Endodermal cell (in vitro differentiated cells): Measurements from ENCODE around the gene LMTK2. TPM values are rescaled to one million over a fixed set of nuclear protein-coding genes. Genes with fewer than 3 reads are reported as not detected.

Source experiments
- DNase-seq: peaks from one replicate; pipeline ENCODE4 v3.0.0-alpha.2; 2017
- H3K27ac ChIP-seq: 2 replicates; pipeline ENCODE4 v1.5.1; 2013; ENCODE audit warnings: mild to moderate bottlenecking, low read depth, low read length, moderate library complexity
- H3K27me3 ChIP-seq: 2 replicates; pipeline ENCODE4 v1.6.1; 2013; ENCODE audit warnings: mild to moderate bottlenecking, low read length, moderate library complexity; ENCODE audit not compliant: insufficient read depth, control insufficient read depth, poor library complexity, severe bottlenecking
- H3K36me3 ChIP-seq: 2 replicates; pipeline ENCODE4 v1.7.0; 2013; ENCODE audit warnings: mild to moderate bottlenecking, low read length, moderate library complexity; ENCODE audit not compliant: control insufficient read depth, insufficient read depth
- H3K4me1 ChIP-seq: one replicate; pipeline ENCODE4 v1.7.0; 2013; ENCODE audit warnings: low read length; ENCODE audit not compliant: control insufficient read depth, insufficient read depth
- H3K4me3 ChIP-seq: 2 replicates; pipeline ENCODE4 v1.5.1; 2013; ENCODE audit warnings: mild to moderate bottlenecking, low read length, moderate library complexity
- H3K9ac ChIP-seq: 2 replicates; pipeline ENCODE4 v1.6.1; 2013; ENCODE audit warnings: mild to moderate bottlenecking, low read length, moderate library complexity; ENCODE audit not compliant: poor library complexity, severe bottlenecking; ENCODE audit errors: extremely low read depth
- H3K9me3 ChIP-seq: 2 replicates; pipeline ENCODE4 v1.6.1; 2013; ENCODE audit warnings: mild to moderate bottlenecking, low read length, moderate library complexity; ENCODE audit not compliant: control insufficient read depth
- H3K27ac Mint-ChIP-seq: 2 replicates; pipeline ENCODE4 v1.8.0; 2020; ENCODE audit warnings: mixed read lengths
- H3K27me3 Mint-ChIP-seq: 2 replicates; pipeline ENCODE4 v1.8.0; 2021; ENCODE audit warnings: mild to moderate bottlenecking, mixed read lengths; ENCODE audit not compliant: insufficient read depth
- H3K36me3 Mint-ChIP-seq: 2 replicates; pipeline ENCODE4 v1.8.0; 2020; ENCODE audit warnings: low read depth, mixed read lengths
- H3K4me1 Mint-ChIP-seq: 2 replicates; pipeline ENCODE4 v1.8.0; 2020; ENCODE audit warnings: mixed read lengths
- H3K4me3 Mint-ChIP-seq: 2 replicates; pipeline ENCODE4 v1.8.0; 2020; ENCODE audit warnings: mild to moderate bottlenecking, moderate library complexity, mixed read lengths
- H3K9me3 Mint-ChIP-seq: 2 replicates; pipeline ENCODE4 v1.8.0; 2020; ENCODE audit warnings: mild to moderate bottlenecking, mixed read lengths
- WGBS, 2 experiments: methylation state at CpG; one replicate each; pipeline versions ENCODE4 v1.1.5 to v1.1.7; 2013; ENCODE audit warnings: missing lambda C conversion rate in 2 of 2, mixed read lengths in 1 of 2; ENCODE audit not compliant: insufficient coverage in 1 of 2, insufficient read length in 1 of 2; 5-methylcytosine and 5-hydroxymethylcytosine counted together
- total RNA-seq, 2 donors: library from RNA; stranded (reverse); fragmentation: NEBNext Ultra II Directional in 1 of 2; extraction: Animal tissue kit (Norgen Biotek cat#: 25700) in 1 of 2; gene quantifications; 2 replicates in 1 of 2; 3 replicates in 1 of 2; pipeline ENCODE4 v1.2.1, GENCODE V29; 2021
- TF ChIP-seq, protein P1 (sequence below): fragments of 200-600 bp; sonication (generic); conservative IDR thresholded peaks from 2 replicates; pipeline ENCODE4 v1.5.0; 2021; ENCODE audit warnings: antibody characterized with exemption, mild to moderate bottlenecking

Gene LMTK2
- total RNA-seq, 2 donors from 2014 or later, result 23.5 to 25.6 TPM

DNA sequence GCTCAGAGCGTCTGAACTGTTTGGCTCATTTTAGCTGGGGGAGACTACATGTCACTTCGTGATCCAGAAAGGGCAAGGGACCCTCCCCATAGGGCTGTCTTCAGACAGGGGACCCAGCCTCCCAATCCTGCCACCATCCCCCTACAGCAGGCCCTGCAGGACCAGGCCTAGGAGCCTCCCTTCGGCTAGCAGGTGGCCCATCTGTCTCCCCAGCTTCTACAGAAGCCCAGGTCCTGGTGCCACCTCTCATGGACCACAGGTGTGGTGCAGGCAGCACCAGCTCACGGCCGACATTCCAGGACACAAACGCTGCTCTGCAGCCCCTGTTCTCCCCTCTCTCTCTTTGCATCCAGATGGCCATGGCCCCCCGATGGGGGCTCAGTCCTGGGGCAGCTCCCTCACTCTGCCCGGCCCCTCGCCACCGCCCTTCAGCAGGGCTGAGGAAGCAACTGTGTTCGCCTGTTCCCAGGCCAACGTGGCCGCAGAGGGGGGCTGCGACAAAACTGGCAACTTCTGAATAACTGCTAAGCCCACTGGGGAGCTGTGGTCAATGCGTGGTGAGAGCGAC, 135.1 kb downstream of the LMTK2 start:
- no peaks in the 10 kb centered on the region for H3K4me1 Mint-ChIP-seq
- no peaks in the 10 kb centered on the region for H3K4me1 ChIP-seq
- H3K9me3 Mint-ChIP-seq, result no peaks in the 10 kb centered on the region
- DNase-seq, result no peak
- H3K27me3 ChIP-seq, result no peaks in the 10 kb centered on the region
- H3K27me3 Mint-ChIP-seq, result no peaks in the 10 kb centered on the region
- TF ChIP-seq, protein P1, sequence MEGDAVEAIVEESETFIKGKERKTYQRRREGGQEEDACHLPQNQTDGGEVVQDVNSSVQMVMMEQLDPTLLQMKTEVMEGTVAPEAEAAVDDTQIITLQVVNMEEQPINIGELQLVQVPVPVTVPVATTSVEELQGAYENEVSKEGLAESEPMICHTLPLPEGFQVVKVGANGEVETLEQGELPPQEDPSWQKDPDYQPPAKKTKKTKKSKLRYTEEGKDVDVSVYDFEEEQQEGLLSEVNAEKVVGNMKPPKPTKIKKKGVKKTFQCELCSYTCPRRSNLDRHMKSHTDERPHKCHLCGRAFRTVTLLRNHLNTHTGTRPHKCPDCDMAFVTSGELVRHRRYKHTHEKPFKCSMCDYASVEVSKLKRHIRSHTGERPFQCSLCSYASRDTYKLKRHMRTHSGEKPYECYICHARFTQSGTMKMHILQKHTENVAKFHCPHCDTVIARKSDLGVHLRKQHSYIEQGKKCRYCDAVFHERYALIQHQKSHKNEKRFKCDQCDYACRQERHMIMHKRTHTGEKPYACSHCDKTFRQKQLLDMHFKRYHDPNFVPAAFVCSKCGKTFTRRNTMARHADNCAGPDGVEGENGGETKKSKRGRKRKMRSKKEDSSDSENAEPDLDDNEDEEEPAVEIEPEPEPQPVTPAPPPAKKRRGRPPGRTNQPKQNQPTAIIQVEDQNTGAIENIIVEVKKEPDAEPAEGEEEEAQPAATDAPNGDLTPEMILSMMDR, result peak; percentile 8
- no peaks in the 10 kb centered on the region for H3K9me3 ChIP-seq
- H3K36me3 Mint-ChIP-seq, result peaks cover 20% of the 10 kb centered on the region
- peak overlapping the region; percentile 32 for H3K27ac ChIP-seq
- H3K9ac ChIP-seq, result no peak overlapping the region
- no peaks in the 10 kb centered on the region for H3K36me3 ChIP-seq
- no peak overlapping the region for H3K4me3 Mint-ChIP-seq
- no peak overlapping the region for H3K4me3 ChIP-seq
- H3K27ac Mint-ChIP-seq, result no peak overlapping the region
- 79 to 83% methylated on average over 10 to 16 of the region's 16 CpGs for WGBS, 2 experiments

DNA sequence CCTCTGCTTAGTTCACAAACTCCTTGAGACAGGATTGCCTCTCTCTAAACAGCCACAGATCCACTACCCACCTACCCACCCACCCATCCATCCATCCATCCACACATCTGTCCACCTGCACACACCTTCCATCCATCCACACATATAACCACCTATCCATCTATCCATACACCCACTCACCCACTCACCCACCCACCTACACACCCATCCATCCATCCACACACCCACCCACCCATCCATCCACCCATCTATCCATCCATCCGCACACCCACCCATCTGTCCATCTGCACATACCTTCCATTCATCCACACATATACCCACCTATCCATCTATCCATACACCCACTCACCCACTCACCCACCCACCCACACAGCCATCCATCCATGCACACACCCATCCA, 135.7 kb downstream of the LMTK2 start:
- Mint-ChIP-seq H3K4me3 (no peak overlapping the region), H3K27me3 (no peaks in the 10 kb centered on the region), H3K4me1 (no peaks in the 10 kb centered on the region), H3K9me3 (no peaks in the 10 kb centered on the region), H3K36me3 (peaks cover 22% of the 10 kb centered on the region), H3K27ac (no peak overlapping the region)
- Histone ChIP-seq H3K9me3 (no peaks in the 10 kb centered on the region), H3K4me3 (no peak overlapping the region), H3K4me1 (no peaks in the 10 kb centered on the region), H3K36me3 (no peaks in the 10 kb centered on the region), H3K9ac (no peak overlapping the region), H3K27me3 (no peaks in the 10 kb centered on the region), H3K27ac (no peak overlapping the region)
- 73% methylated on average over 1 of the region's 1 CpG; no CpG with 5 or more reads in 1 of the 2 experiments for WGBS, 2 experiments
- TF ChIP-seq, protein P1, result no peak
- DNase-seq, result no peak

DNA sequence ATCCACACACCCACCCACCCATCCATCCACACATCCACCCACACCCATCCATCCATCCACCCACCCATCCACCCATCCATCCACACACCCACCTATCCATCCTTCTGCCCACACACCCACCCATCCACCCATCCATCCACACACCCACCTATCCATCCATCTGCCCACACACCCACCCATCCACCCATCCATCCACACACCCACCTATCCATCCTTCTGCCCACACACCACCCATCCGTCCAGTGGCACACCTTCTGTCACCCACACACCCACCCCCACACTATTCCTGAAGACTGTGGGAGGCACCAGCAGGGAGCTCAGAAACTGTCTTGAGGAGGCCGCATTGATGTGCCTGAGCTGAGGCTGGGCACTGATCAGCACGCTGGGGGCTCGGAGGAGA, 136.3 kb downstream of the LMTK2 start:
- 76 to 87% methylated on average over 2 to 4 of the region's 4 CpGs for WGBS, 2 experiments

More for the DNA sequence above, 136.3 kb downstream of the LMTK2 start:
- H3K9me3 ChIP-seq, result no peaks in the 10 kb centered on the region
- H3K9me3 Mint-ChIP-seq, result no peaks in the 10 kb centered on the region
- no peak for DNase-seq
- H3K27ac ChIP-seq, result no peak overlapping the region
- H3K27me3 Mint-ChIP-seq, result no peaks in the 10 kb centered on the region
- no peaks in the 10 kb centered on the region for H3K36me3 ChIP-seq
- TF ChIP-seq, protein P1, result no peak
- H3K4me1 ChIP-seq, result no peaks in the 10 kb centered on the region
- H3K9ac ChIP-seq, result no peak overlapping the region
- peaks cover 23% of the 10 kb centered on the region for H3K36me3 Mint-ChIP-seq
- no peak overlapping the region for H3K4me3 Mint-ChIP-seq
- no peaks in the 10 kb centered on the region for H3K27me3 ChIP-seq
- no peak overlapping the region for H3K27ac Mint-ChIP-seq
- no peaks in the 10 kb centered on the region for H3K4me1 Mint-ChIP-seq
- H3K4me3 ChIP-seq, result no peak overlapping the region
